GM18519 (cell line): ENCODE measurements around the gene DIS3L.
"Not testable (repeated sequence)": the region's sequence is repeated elsewhere in the genome, so short reads cannot be mapped to it uniquely, and the experiment has no call there.

Experiments
- ATAC-seq: cut with Tn5 transposase; IDR thresholded peaks from one replicate; pipeline ENCODE4 v1.9.1; 2021; ENCODE audit warnings: mild to moderate bottlenecking, moderate library complexity; ENCODE audit not compliant: unreplicated experiment, low FRiP score

Gene DIS3L

DNA sequence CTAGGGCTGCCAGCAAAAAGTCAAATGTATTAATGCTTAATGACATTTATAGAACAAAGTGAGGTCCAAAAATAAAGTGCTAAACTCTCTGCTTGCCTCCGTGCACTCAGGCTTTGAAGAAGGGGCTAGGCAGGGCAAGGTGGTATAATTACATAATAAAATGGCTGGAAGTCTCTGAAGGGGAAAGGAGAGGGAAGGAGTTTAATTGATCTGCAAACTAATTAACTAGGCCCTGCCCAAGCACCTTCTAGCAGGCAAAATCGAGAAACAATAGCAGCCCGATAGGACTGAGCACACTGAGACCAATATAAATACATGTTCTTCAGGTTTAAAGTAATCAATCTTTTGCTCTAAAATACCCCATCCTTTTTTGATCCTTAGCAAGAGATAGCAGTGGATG lies 13.0 kb downstream of the DIS3L start:
- no peak for ATAC-seq

GRCh38 chr15:66308531-66308930 lies 15.2 kb downstream of the DIS3L start:
- no peak for ATAC-seq

DNA sequence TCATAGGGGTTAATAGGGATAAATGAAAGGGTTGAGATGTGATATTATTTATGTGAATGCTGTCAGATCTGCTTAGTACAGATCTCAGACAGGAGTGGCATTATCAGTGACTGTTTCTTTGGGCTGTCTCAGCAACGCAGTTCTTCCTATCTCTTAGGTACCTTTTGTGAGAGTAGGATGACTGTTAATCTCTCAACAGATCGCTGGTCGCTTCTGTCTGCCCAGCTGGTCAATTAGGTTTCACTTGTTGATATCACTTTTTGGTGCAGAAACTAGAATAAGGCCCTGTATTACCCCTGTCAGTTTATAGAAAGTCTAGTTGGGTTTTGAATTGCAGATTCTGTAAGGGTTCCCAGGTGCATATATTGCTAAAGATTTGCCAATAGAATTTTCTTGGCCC lies 16.5 kb downstream of the DIS3L start:
- no peak for ATAC-seq

DNA sequence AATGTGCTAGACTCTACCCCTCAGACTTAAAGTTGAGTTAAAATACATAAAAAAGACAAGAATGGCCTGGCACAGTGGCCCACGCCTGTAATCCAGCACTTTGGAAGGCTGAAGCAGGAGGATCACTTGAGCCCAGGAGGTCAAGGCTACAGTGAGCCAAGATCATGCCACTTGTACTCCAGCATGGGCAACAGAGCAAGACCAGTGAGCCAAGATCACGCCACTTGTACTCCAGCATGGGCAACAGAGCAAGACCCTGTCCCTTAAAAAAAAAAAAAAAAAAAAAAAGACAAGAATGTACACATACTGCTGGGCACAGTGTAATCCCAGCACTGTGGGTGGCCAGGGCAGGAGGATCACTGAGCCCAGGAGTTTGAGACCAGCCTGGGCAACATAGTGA lies 17.4 kb downstream of the DIS3L start:
- ATAC-seq, result no peak

DNA sequence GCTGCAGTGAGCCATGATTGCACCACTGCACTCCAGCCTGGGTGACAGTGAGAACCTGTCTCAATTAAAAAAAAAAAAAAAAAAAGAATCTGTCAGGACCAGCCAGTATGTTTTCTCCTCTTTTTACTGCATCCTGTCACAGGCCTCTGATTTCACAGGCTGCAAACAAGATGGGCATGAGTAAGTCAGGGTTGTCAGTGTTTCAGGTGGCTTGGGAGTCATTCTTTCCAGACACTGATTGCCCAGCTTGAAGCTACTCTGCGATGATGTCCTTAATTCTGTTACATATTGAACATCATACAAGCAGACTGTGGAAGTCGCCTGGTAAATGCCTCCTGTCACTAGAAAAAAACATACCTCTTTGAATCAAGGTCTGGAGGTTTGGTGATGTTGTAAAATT lies 18.8 kb downstream of the DIS3L start:
- no peak for ATAC-seq

DNA sequence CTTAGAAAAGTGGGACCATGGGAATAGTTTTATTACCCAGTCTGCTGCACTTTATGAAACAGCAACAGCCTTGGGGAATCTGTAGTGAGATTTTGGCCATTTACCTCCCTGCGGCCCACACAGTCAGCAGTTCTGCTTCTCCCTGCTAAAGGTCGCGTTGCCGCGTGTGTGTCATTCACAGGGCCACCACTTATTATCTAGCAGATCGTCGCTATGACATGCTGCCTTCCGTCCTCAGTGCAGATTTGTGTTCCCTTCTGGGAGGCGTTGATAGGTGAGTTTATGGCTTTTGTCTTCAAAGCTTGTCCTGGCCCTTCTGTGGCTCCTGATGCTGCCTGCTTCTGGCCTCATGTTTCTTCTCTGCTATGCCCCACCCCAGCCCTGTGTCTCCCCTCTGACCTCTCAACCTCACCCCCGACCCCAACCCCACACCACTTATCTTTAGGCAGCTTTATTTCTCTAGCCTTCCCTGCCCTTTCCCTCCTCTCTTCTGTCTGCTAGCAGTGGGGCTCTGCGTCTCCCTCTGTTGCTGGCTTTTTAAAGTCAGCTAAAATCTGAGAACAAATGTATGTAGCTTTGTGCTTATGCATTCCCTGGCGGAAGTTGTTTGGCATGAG lies 30.1 kb downstream of the DIS3L start:
- no peak for ATAC-seq

DNA sequence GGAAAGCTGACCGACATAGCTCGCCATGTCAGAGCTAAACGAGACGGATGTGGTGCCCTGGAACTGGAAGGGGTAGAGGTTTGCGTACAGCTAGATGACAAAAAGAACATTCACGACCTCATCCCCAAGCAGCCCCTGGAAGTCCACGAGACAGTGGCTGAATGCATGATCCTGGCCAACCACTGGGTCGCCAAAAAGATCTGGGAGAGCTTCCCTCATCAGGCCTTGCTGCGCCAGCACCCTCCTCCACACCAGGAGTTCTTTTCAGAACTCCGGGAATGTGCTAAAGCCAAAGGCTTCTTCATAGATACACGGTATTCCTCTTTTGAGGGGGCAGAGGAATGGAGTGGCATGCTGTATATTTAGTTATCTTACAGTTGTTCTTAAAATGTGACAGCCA lies 32.7 kb downstream of the DIS3L start:
- no peak for ATAC-seq

- ATAC-seq, result no peak
These were observed 34.4 kb downstream of the DIS3L start for GRCh38 chr15:66327736-66328135.

DNA sequence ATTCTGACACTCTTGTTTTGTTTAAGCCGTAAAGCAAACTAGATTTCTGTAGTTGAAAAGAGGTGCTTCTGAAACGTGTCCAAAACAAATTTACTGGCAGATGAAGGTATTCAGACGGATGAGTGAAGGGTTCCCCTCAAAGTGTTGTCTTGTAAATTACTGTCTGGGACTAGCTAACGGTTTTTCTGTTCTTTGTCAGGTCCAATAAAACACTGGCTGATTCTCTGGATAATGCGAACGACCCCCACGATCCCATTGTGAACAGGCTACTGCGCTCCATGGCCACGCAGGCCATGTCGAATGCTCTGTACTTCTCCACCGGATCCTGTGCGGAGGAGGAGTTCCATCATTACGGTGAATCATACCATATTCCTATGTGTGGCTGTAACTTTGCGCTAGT lies 35.4 kb downstream of the DIS3L start:
- ATAC-seq, result no peak

- not testable (repeated sequence) for ATAC-seq
These were observed 55.2 kb downstream of the DIS3L start for GRCh38 chr15:66348530-66348929.

GRCh38 chr15:66356077-66356358 lies 62.6 kb downstream of the DIS3L start:
- no peak for ATAC-seq

GRCh38 chr15:66356359-66357236 lies 63.2 kb downstream of the DIS3L start, which contains the start of gene TIPIN:
TIPIN (minus strand) TSS chr15:66356685; CDS start chr15:66352947, 3,738 bp downstream.
- peak; percentile 84 for ATAC-seq

GRCh38 chr15:66359740-66360139 lies 66.4 kb downstream of the DIS3L start:
- no peak for ATAC-seq

DNA sequence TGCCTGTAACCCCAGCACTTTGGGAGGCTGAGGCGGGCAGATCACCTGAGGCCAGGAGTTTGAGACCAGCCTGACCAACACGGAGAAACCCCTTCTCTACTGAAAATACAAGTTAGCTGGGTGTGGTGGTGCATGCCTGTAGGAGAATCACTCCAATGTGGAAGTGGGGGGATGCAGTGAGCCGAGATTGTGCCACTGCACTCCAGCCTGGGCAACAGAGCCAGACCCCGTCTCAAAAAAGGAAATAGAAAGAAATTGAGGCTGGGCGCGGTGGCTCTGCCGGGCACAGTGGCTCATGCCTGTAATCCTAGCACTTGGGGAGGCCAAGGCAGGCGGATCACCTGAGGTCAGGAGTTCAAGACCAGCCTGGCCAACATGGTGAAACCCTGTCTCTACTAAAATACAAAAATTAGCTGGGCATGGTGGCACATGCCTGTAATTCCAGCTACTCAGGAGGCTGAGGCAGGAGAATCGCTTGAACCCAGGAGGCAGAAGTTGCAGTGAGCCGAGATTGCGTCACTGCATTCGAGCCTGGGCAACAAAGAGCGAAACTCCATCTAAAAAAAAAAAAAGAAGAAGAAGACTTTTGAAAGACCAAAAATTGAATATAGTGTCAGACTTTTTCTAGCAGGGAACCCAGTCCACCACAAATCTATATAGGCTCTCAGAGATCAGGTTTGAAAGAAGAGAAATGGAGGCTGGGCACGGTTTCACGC lies 68.5 kb downstream of the DIS3L start:
- not testable (repeated sequence) for ATAC-seq

DNA sequence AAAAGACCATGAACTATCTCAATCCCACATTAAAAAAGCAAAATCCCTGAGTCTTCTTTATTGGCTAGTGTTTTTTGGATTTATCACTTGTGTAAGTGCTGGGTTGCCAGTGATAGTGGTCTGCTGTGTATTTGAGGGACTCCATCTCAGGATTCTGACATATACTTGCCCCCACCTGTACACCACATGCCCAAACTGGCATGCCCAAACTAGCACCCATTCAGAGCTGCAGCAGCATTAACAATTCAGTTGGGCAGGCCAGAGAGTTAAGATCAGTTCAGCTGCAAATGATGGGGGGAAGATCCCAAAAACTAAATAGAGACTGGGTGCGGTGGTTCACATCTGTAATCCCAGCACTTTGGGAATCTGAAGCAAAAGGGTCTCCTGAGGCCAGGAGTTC lies 69.4 kb downstream of the DIS3L start:
- ATAC-seq, result no peak

DNA sequence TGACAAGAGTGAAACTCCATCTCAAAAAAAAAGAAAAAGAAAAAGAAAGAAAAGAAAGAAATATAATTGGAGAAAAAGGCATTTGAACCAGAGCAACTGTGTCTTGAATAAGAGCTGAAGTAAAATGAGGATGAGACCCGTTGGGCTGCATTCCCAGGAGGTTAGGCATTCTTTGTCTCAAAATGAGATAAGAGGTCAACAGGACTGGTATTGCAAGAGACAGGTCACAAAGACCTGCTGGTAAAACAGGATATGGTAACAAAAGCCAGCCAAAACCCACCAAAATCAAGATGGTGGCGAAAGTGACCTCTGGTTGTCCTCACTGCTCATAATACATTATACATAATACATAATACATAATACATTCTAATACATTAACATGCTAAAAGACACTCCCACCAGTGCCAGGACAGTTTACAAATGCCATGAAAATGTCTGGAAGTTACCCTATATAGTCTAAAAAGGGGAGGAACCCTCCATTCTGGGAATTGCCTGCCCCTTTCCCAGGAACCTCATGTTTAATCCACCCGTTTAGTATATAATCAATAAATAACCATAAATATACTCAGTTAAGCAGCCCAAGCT lies 71.7 kb downstream of the DIS3L start:
- no peak for ATAC-seq

- no peak for ATAC-seq
These were observed 76.6 kb downstream of the DIS3L start for GRCh38 chr15:66369773-66370651.

- no peak for ATAC-seq
These were observed 80.8 kb downstream of the DIS3L start for GRCh38 chr15:66374179-66374578.

- no peak for ATAC-seq
These were observed 85.6 kb downstream of the DIS3L start for GRCh38 chr15:66378814-66379430.

DNA sequence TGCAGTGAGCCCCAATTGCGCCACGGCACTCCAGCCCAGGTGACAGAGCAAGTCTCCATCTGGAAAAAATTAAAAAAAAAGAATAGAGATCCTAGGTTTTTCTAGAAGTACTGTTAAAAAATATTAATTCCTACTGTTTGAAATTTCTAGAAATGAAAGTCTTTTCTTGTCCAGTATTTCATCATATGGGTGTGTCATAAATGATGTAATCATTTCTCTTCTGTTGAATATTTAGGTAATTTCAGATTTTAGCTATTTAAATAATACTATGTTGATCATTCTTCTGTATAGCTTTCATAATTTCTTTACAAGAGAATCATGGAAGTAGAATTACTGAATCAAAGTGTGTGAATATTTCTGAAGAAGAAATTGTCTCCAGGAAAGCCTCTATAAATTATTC lies 88.0 kb downstream of the DIS3L start:
- ATAC-seq, result not testable (repeated sequence)
